ENCODE measurements around the gene PPIL1. TPM values are rescaled to one million over a fixed set of nuclear protein-coding genes. Genes with fewer than 3 reads are reported as not detected.

PPIL1 gene
- total and polyA plus RNA-seq, 2 experiments from 2014 or later = 51.7 to 53.0 TPM

GRCh38 chr6:36826520-36827227 is 47.9 kb downstream of the PPIL1 start:
- no peak for DNase-seq (ENCODE audit: low spot score)
- Histone ChIP-seq H4K20me1 (ENCODE audit: insufficient read depth, poor library complexity, severe bottlenecking) (no peaks in the 10 kb centered on the region), H3K9me3 (ENCODE audit: low read depth) (no peaks in the 10 kb centered on the region), H2AFZ (no peak overlapping the region), H3K27ac (no peak overlapping the region), H3K79me2 (no peaks in the 10 kb centered on the region), H3K36me3 (replicated peaks; ENCODE audit: insufficient read depth, low read depth) (no peaks in the 10 kb centered on the region), H3K9me2 (replicated peaks; ENCODE audit: insufficient read depth) (no peaks in the 10 kb centered on the region), H3K27me3 (no peaks in the 10 kb centered on the region), H3K4me1 (ENCODE audit: insufficient read depth) (peaks cover 10% of the 10 kb centered on the region), H3K4me3 (no peak overlapping the region), H3K4me2 (no peak overlapping the region)
- 92% methylated on average over 19 of the region's 19 CpGs for WGBS (ENCODE audit: low lambda C conversion rate, missing lambda C conversion rate)
- TF ChIP-seq CTCF (IDR thresholded peaks at IDR 0.05; ENCODE audit: poor library complexity) (no peak), EZH2 (IDR thresholded peaks at IDR 0.05; ENCODE audit: borderline replicate concordance) (no peak), EZH2phosphoT487 (IDR thresholded peaks at IDR 0.05; ENCODE audit: low read depth, severe bottlenecking, unreplicated experiment) (no peak)

- Histone ChIP-seq H3K4me2 (no peak overlapping the region), H3K79me2 (no peaks in the 10 kb centered on the region), H3K36me3 (replicated peaks; ENCODE audit: insufficient read depth, low read depth) (no peaks in the 10 kb centered on the region), H3K9me2 (replicated peaks; ENCODE audit: insufficient read depth) (no peaks in the 10 kb centered on the region), H2AFZ (no peak overlapping the region), H3K27ac (no peak overlapping the region), H3K27me3 (no peaks in the 10 kb centered on the region), H3K9me3 (ENCODE audit: low read depth) (no peaks in the 10 kb centered on the region), H4K20me1 (ENCODE audit: insufficient read depth, poor library complexity, severe bottlenecking) (no peaks in the 10 kb centered on the region), H3K4me3 (no peak overlapping the region), H3K4me1 (ENCODE audit: insufficient read depth) (peaks cover 10% of the 10 kb centered on the region)
- TF ChIP-seq EZH2phosphoT487 (IDR thresholded peaks at IDR 0.05; ENCODE audit: low read depth, severe bottlenecking, unreplicated experiment) (no peak), EZH2 (IDR thresholded peaks at IDR 0.05; ENCODE audit: borderline replicate concordance) (no peak), CTCF (IDR thresholded peaks at IDR 0.05; ENCODE audit: poor library complexity) (no peak)
- WGBS (ENCODE audit: low lambda C conversion rate, missing lambda C conversion rate) = 90% methylated on average over 8 of the region's 8 CpGs
- no peak for DNase-seq (ENCODE audit: low spot score)
Measured at GRCh38 chr6:36825994-36826393, 48.6 kb downstream of the PPIL1 start.

GRCh38 chr6:36825452-36825851 is 49.2 kb downstream of the PPIL1 start:
- Histone ChIP-seq H3K9me3 (ENCODE audit: low read depth) (no peaks in the 10 kb centered on the region), H3K27ac (no peak overlapping the region), H4K20me1 (ENCODE audit: insufficient read depth, poor library complexity, severe bottlenecking) (no peaks in the 10 kb centered on the region), H3K36me3 (replicated peaks; ENCODE audit: insufficient read depth, low read depth) (no peaks in the 10 kb centered on the region), H3K4me2 (no peak overlapping the region), H3K79me2 (no peaks in the 10 kb centered on the region), H2AFZ (no peak overlapping the region), H3K4me1 (ENCODE audit: insufficient read depth) (peaks cover 6% of the 10 kb centered on the region), H3K4me3 (no peak overlapping the region), H3K9me2 (replicated peaks; ENCODE audit: insufficient read depth) (no peaks in the 10 kb centered on the region), H3K27me3 (no peaks in the 10 kb centered on the region)
- no peak for DNase-seq (ENCODE audit: low spot score)
- WGBS (ENCODE audit: low lambda C conversion rate, missing lambda C conversion rate) = 50% methylated on average over 6 of the region's 6 CpGs
- TF ChIP-seq CTCF (IDR thresholded peaks at IDR 0.05; ENCODE audit: poor library complexity) = no peak
- no peak for TF ChIP-seq EZH2 (IDR thresholded peaks at IDR 0.05; ENCODE audit: borderline replicate concordance)
- no peak for TF ChIP-seq EZH2phosphoT487 (IDR thresholded peaks at IDR 0.05; ENCODE audit: low read depth, severe bottlenecking, unreplicated experiment)

All from hepatocyte (in vitro differentiated cells).